NT2/D1 (cell line): ENCODE data around the gene ACSL5.

Experiments
- SUZ12 ChIP-seq: IDR thresholded peaks from 2 replicates; pipeline ENCODE4 v1.6.1; 2011; ENCODE audit not compliant: insufficient read length, insufficient read depth; ENCODE audit errors: extremely low read depth
- YY1 ChIP-seq: IDR thresholded peaks from 2 replicates; pipeline ENCODE4 v1.6.1; 2011; ENCODE audit not compliant: insufficient read length, insufficient read depth
- ZNF274 ChIP-seq: IDR thresholded peaks from 2 replicates; pipeline ENCODE4 v1.6.1; 2011; ENCODE audit warnings: mild to moderate bottlenecking, low read depth, low read length

DNA sequence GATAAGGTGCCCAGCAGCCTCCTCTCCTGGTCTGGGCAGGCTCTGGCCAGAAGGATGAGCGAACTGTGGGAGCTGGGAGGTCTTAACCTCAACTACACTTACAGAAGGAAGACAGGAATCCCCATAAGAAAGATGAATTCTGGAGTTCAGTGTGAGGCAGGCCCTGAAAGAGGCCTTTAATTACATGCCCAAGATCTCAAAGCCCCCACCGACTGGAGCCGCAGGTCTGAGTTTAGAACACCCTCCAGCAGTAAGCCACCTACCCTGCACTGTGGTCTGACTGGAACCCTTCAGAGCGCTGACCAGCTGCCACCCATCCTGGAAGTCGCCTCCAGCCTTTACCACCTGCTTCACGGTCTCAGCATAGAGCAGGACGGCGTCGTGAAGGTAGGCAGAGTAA lies 28.2 kb upstream of the ACSL5 start:
- TF ChIP-seq ZNF274, result no peak
- TF ChIP-seq YY1, result no peak
- no peak for TF ChIP-seq SUZ12
